Testis (tissue), 2 donors: Measurements from ENCODE around the gene SERP2.

ENCODE experiments used
- POLR2A ChIP-seq: fragments of 450-650 bp; IDR thresholded peaks from one replicate; pipeline ENCODE4 v1.6.1; 2017; ENCODE audit warnings: antibody characterized with exemption, mild to moderate bottlenecking, moderate library complexity
- TF ChIP-seq, protein P1 (sequence below), 3 experiments: fragments of 450-650 bp in 2 of 3; fragments of 200-600 bp in 1 of 3; sonication (generic) in 1 of 3; IDR thresholded peaks; one replicate each; pipeline ENCODE4 v1.5.1; 2016 to 2019; ENCODE audit warnings: antibody characterized with exemption in 3 of 3, mild to moderate bottlenecking in 2 of 3, moderate library complexity in 1 of 3

DNA sequence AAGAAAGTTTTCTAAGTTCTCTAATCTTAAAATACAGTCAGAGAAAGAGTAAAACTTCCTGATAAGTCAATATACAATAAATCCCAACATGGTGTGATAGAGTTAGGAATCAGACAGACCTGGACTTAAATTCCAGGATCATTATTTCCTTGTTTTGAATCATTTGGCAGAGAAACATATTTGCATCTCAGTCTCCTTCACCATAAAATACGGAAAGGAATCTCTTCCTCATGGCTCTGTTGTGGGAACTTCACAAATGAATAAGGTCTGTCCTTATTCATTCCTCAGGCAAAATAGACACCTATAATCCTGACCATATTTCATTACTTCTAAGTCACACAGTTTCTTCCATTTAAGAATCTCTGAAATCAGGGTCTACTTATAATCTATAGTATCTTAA lies 19.3 kb upstream of the SERP2 start:
- TF ChIP-seq, protein P1, sequence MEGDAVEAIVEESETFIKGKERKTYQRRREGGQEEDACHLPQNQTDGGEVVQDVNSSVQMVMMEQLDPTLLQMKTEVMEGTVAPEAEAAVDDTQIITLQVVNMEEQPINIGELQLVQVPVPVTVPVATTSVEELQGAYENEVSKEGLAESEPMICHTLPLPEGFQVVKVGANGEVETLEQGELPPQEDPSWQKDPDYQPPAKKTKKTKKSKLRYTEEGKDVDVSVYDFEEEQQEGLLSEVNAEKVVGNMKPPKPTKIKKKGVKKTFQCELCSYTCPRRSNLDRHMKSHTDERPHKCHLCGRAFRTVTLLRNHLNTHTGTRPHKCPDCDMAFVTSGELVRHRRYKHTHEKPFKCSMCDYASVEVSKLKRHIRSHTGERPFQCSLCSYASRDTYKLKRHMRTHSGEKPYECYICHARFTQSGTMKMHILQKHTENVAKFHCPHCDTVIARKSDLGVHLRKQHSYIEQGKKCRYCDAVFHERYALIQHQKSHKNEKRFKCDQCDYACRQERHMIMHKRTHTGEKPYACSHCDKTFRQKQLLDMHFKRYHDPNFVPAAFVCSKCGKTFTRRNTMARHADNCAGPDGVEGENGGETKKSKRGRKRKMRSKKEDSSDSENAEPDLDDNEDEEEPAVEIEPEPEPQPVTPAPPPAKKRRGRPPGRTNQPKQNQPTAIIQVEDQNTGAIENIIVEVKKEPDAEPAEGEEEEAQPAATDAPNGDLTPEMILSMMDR (IDR thresholded peaks at IDR 0.05), result no peak
- TF ChIP-seq POLR2A, result no peak
